GF-D8 (cell line): Measurements from ENCODE around the gene BABAM2.

ENCODE experiments used
- DNase-seq: peaks from one replicate; lab custom pipeline; 2025; lab: John Stamatoyannopoulos, UW

BABAM2 gene

GRCh38 chr2:28282861-28283646 lies 392.5 kb downstream of the BABAM2 start:
- DNase-seq, result no peak

- DNase-seq, result no peak
Measured at GRCh38 chr2:28283861-28284260, 393.3 kb downstream of the BABAM2 start.

- DNase-seq, result no peak
Measured at GRCh38 chr2:28286678-28287077, 396.1 kb downstream of the BABAM2 start.

- DNase-seq, result no peak
Measured at GRCh38 chr2:28287256-28287915, 396.9 kb downstream of the BABAM2 start.

- no peak for DNase-seq
Measured at GRCh38 chr2:28288620-28289019, 398.1 kb downstream of the BABAM2 start.

GRCh38 chr2:28291811-28292440 lies 401.4 kb downstream of the BABAM2 start:
- DNase-seq, result no peak

GRCh38 chr2:28292491-28292890 lies 402.0 kb downstream of the BABAM2 start:
- no peak for DNase-seq

- DNase-seq, result no peak
Measured at GRCh38 chr2:28293416-28293815, 402.9 kb downstream of the BABAM2 start.

GRCh38 chr2:28294451-28294850 lies 403.9 kb downstream of the BABAM2 start:
- DNase-seq, result no peak

- DNase-seq, result no peak
Measured at GRCh38 chr2:28296243-28296642, 405.7 kb downstream of the BABAM2 start.

GRCh38 chr2:28296904-28297303 lies 406.4 kb downstream of the BABAM2 start:
- no peak for DNase-seq

GRCh38 chr2:28297531-28297930 lies 407.0 kb downstream of the BABAM2 start:
- no peak for DNase-seq

GRCh38 chr2:28298406-28298805 lies 407.9 kb downstream of the BABAM2 start:
- DNase-seq, result no peak

GRCh38 chr2:28300485-28301341 lies 410.2 kb downstream of the BABAM2 start:
- DNase-seq, result no peak

- DNase-seq, result no peak
Measured at GRCh38 chr2:28305202-28305601, 414.7 kb downstream of the BABAM2 start.

- DNase-seq, result no peak
Measured at GRCh38 chr2:28310107-28310506, 419.6 kb downstream of the BABAM2 start.

GRCh38 chr2:28311660-28312249 lies 421.2 kb downstream of the BABAM2 start:
- DNase-seq, result no peak

GRCh38 chr2:28312307-28313219 lies 422.0 kb downstream of the BABAM2 start:
- DNase-seq, result no peak

GRCh38 chr2:28313220-28313784 lies 422.8 kb downstream of the BABAM2 start:
- DNase-seq, result no peak

- DNase-seq, result no peak
Measured at GRCh38 chr2:28314968-28315367, 424.4 kb downstream of the BABAM2 start.
